Suppressor macrophage (primary cell): Measurements from ENCODE around the gene ACER2.

Experiments used
- DNase-seq, 4 experiments: peaks; one replicate each; pipeline ENCODE4 v3.0.0-alpha.2; 2020 to 2022

ACER2 gene

GRCh38 chr9:19456996-19457692 is 48.3 kb downstream of the ACER2 start:
- DNase-seq, result peak; percentile 77 to 86 (median 84)

DNA sequence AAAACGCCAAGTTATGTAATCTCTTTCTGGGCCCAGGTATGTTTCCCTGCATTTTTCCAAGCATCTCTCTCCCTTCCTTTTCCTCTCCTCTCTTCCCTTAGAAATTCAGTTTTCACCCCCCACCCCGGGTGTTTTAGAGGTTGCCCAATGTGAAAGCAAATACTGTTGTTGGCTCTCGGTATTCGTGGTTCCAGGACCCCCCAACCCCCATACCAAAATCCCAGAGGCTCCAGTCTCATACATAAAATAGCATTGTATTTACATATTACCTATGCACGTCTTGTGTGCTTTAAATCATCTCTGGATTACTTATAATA is 48.8 kb downstream of the ACER2 start:
- DNase-seq, result no peak

GRCh38 chr9:19460243-19460642 is 51.4 kb downstream of the ACER2 start:
- DNase-seq, result no peak

DNA sequence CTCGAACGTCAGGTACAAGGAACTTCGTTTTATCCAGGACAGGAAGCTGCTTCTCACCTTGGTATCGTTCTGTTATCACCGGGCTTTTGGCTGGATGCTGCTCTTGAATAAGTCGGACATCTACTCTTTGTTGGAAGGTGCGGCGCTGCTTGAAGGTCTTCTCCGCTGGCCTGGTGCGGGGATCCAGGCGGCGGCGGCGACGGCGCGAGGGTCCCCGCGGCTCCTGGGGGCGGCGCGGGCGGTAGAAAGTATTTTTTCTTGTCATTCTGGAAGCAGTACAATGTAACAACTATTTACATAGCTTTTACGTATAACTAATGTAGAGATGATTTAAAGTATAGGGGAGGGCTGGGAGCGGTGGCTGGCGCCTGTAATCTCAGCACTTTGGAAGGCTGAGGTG is 52.3 kb downstream of the ACER2 start:
- no peak for DNase-seq

GRCh38 chr9:19464061-19464763 is 55.4 kb downstream of the ACER2 start:
- no peak for DNase-seq

GRCh38 chr9:19464764-19465585 is 56.2 kb downstream of the ACER2 start:
- DNase-seq, result peak; percentile 46 to 74 (median 58)

GRCh38 chr9:19465586-19466279 is 56.9 kb downstream of the ACER2 start:
- no peak for DNase-seq

GRCh38 chr9:19466280-19466639 is 57.5 kb downstream of the ACER2 start:
- no peak for DNase-seq

- DNase-seq, result no peak
Measured at GRCh38 chr9:19469271-19469670, 60.5 kb downstream of the ACER2 start.

- no peak for DNase-seq
Measured at GRCh38 chr9:19470567-19470966, 61.8 kb downstream of the ACER2 start.

- peak in 3 of 4 experiments; percentile 28 to 69 (median 51) for DNase-seq
Measured at GRCh38 chr9:19470981-19471650, 62.3 kb downstream of the ACER2 start.

DNA sequence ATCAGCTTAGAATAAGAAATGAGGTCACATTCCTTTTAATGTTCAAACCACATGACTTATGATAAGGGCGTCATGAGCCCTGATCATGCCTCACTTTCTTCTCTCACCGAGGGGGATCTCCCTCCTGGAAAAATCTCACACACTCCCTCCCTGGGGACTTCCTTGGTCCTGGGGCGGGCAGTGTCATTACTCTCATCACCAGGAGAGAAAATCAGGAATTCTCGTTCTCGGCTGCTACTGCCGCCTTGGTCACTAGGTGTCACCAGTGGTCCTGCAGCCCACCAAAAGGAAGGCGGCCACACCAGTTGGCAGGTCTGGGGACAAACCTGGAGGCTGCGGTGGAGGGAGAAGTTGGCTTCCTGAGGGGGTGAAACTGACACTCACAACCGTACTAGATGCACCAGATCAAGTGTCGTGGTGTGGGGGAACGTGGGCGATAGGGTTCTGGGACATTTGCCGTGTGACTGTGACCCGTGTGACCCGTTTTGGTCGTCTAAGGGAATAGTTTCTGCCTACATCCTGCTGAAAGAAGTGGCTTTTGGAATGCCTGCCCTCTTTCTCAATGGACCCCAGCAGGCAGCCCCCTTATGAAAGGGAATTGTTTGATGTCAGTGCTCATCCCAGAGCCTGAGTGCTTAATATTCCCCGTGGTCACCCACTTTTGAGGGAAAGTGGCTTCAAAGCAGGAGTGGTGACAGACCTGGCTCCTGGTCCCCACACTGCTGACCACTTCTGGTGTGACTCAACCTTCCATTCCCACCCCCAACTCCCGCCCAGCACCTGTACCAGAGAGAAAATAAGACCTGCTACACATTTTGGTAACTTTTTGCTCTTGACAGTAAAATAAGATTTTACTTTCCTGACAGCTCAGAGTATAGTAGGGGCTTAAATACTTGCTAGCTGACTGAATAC is 63.2 kb downstream of the ACER2 start:
- DNase-seq, result peak; percentile 72 to 85 (median 80)

GRCh38 chr9:19473605-19474004 is 64.8 kb downstream of the ACER2 start:
- peak in 2 of 4 experiments; percentile 22 to 24 for DNase-seq

DNA sequence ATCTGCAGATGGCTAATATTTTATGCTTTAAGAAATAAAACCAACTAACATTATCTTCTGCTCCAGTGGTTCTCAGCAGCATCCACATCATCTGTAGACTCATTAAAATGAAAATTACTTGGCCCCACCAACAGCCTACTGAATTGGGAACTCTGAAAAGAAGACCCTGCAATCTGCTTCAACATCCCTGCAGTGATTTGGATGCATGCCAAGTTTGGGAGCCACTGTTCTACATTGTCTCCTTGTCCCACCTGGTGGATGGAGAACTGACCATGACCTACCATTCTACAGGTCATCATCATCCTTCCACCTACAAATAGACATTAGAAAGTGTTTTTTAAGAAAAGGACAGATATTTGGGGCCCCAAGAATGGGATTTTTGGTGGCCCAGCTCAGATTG is 71.1 kb downstream of the ACER2 start:
- DNase-seq, result no peak

DNA sequence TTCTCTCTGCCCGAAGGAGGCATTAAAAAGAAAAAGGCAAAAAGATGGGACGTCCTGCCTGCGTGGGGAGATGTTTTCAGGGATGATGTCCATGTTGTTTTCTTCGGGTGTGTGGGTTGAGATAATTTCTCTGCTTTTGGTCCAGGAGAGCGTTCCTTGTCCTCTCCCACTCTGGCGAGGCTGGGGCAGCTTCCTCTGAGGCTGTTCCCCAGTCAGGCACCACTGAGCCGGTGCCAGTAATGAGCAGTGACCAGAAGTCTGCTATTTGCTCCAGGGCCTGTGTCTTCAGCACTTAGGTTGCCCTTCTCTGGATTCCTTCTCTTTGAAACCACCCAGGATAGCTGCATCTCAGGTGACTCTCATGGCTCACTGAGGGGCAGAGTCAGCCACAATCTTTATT is 71.5 kb downstream of the ACER2 start:
- DNase-seq, result no peak

DNA sequence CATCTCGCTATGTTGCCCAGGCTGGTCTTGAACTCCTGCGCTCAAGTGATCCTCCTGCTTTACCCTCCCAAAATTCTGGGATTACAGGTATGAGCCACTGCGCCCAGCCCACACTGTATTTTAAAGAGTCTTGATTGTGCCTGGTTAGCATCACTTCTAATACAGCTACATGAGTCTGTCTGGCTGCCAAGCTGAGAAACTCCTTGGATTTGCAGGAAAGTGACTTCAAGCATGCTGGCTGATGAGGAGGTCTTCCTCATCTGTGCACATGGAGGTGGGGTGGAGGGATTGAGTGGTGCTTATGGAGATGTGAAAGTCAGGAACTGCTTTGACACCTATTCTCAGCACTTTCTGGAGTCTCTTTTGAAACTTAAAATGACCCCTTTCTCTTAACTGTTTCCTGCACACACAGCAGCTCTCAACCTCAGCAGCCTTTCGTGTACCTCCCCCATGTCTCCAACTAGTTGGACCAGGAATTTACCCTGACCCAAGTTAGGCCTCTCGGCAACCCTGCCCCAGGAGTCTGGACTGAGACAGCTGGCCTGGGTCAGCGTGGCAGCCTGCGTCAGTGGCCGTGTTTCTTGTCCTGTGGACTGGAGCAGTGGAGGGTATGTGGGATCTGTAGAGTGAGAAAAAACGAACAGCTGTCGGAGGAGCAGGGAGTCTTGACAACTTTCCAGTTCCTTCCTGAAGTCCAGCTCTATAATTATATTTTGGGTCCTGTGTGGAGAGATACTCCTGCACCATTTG is 72.5 kb downstream of the ACER2 start:
- DNase-seq, result no peak

GRCh38 chr9:19481971-19482404 is 73.2 kb downstream of the ACER2 start:
- DNase-seq, result no peak

DNA sequence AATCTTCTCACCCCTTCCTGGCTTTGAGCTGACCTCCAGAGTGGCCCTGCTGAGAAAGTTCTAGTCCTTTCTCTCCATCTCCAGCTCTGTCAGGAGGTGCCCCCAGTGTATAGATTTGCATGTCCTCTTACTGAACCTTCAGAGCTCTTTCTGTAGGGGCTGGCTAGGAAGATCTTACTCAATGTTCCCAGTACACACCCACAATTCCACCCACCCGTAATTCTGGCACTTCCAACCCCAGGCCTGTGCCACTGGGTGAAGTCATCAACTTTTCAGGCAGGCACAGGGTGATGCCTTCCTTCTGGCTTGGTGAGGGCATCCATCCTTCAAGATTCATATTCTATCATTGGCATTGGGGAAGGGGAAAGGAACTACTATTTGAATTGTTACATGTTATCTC is 75.9 kb downstream of the ACER2 start:
- peak; percentile 26 to 63 (median 47) for DNase-seq

DNA sequence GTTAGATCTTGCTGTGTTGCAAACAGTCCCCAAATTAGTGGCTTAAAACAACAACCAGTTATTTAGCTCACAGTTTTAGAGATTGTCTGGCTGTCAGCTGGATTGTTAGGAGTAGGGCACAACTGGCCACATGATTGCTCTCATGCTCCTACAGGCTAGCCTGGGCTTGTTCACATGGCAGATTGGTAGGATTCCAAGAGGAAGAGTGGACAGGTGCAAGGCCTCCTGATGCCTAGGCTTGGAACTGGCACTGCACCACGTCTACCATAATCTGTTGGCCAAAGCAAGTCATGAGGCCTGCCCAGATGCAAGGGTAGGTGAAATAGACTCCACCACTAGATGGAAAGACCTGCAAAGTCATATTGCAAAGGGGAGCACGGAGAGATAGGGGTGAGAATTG is 76.4 kb downstream of the ACER2 start:
- DNase-seq, result no peak

DNA sequence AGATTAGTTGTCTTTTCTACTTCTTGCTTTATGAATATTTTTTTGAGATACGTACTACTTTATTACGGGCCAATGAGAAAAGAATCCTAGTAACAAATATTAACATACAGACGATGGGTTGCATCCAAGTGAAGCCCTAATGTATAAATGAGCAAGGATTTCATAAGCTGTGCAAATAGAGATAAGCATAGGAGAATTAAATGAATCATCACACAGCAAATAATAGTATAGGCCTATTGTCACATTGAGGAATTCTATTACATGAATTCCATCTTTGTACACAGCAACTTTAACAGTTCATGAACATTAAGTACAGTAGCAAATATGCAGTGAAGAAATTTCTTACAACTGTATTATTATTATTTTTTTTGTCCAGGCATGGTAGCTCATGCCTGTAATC is 78.0 kb downstream of the ACER2 start:
- DNase-seq, result no peak

DNA sequence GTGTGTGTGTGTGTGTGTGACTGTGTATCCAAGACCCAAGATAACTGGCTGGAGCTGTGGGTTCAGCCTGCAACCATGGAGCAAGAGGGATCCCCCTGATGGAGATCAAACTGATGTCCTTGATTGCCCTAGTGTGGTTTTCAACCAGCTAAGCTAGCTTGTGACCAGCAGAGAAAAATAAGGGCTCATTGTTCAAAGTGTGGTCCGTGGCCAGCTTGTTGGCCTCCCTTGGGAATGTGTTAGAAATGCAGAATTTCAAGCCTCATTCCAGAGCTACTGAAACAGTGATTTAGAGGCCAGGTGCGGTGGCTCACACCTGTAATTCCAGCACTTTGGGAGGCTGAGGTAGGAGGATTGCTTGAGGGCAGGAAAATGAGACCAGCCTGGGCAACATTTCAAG is 79.9 kb downstream of the ACER2 start:
- DNase-seq, result no peak
